DND-41 (cell line): Measurements from ENCODE around the gene LDLRAD2.

ENCODE experiments used
- ATAC-seq: fragments of 200-7000 bp; cut with Tn5 transposase; 3 replicates; pipeline ENCODE4 v1.9.1; 2021; ENCODE audit warnings: low read depth; ENCODE audit not compliant: insufficient read depth
- DNase-seq: peaks from one replicate; pipeline ENCODE4 v3.0.0-alpha.2; 2020
- H2AFZ ChIP-seq: 2 replicates; pipeline ENCODE4 v1.6.0; 2012; ENCODE audit warnings: low read depth, low read length
- H3K27ac ChIP-seq: 2 replicates; pipeline ENCODE4 v1.5.1; 2012; ENCODE audit warnings: low read length, inconsistent platforms
- H3K27me3 ChIP-seq: fragments of 200-600 bp; sonication (generic); 2 replicates; pipeline ENCODE4 v1.6.0; 2012; ENCODE audit warnings: low read length, mild to moderate bottlenecking, inconsistent platforms; ENCODE audit not compliant: insufficient read depth, poor library complexity
- H3K36me3 ChIP-seq: 2 replicates; pipeline ENCODE4 v1.5.1; 2012; ENCODE audit warnings: low read length, inconsistent platforms; ENCODE audit not compliant: insufficient read depth
- H3K4me1 ChIP-seq: 2 replicates; pipeline ENCODE4 v1.5.1; 2012; ENCODE audit warnings: mild to moderate bottlenecking, low read length; ENCODE audit not compliant: insufficient read depth
- H3K4me2 ChIP-seq: 2 replicates; pipeline ENCODE4 v1.6.0; 2012; ENCODE audit warnings: mild to moderate bottlenecking, moderate library complexity, low read length, inconsistent platforms; ENCODE audit not compliant: insufficient read depth
- H3K4me3 ChIP-seq, 2 experiments: fragments of 200-600 bp in 1 of 2; shearing (Covaris generic) in 1 of 2; 2 replicates each; pipeline ENCODE4 v1.5.1; 2012 to 2016; ENCODE audit warnings: inconsistent platforms in 2 of 2, low read length in 2 of 2, mild to moderate bottlenecking in 2 of 2, low read depth in 1 of 2, moderate library complexity in 1 of 2
- H3K79me2 ChIP-seq: 2 replicates; pipeline ENCODE4 v1.6.0; 2012; ENCODE audit warnings: low read length, inconsistent platforms; ENCODE audit not compliant: insufficient read depth
- H3K9ac ChIP-seq: 2 replicates; pipeline ENCODE4 v1.6.0; 2012; ENCODE audit warnings: low read depth, mild to moderate bottlenecking, inconsistent platforms, low read length, moderate library complexity
- H3K9me3 ChIP-seq: 2 replicates; pipeline ENCODE4 v1.5.1; 2012; ENCODE audit warnings: low read length, moderate library complexity, mild to moderate bottlenecking, inconsistent platforms; ENCODE audit not compliant: insufficient read depth, severe bottlenecking
- H4K20me1 ChIP-seq: 2 replicates; pipeline ENCODE4 v1.6.0; 2012; ENCODE audit warnings: low read length; ENCODE audit not compliant: insufficient read depth
- EZH2 ChIP-seq: IDR thresholded peaks from 3 replicates; pipeline ENCODE4 v1.6.1; 2012; ENCODE audit warnings: borderline replicate concordance, low read depth, mild to moderate bottlenecking, moderate library complexity, low read length, inconsistent platforms; ENCODE audit not compliant: severe bottlenecking
- TF ChIP-seq, protein P1 (sequence below): IDR thresholded peaks from 2 replicates; pipeline ENCODE4 v1.5.1; 2012; ENCODE audit warnings: borderline replicate concordance, low read length, moderate library complexity, mild to moderate bottlenecking; ENCODE audit not compliant: poor library complexity, severe bottlenecking; ENCODE audit errors: extremely low read depth

Gene LDLRAD2

DNA sequence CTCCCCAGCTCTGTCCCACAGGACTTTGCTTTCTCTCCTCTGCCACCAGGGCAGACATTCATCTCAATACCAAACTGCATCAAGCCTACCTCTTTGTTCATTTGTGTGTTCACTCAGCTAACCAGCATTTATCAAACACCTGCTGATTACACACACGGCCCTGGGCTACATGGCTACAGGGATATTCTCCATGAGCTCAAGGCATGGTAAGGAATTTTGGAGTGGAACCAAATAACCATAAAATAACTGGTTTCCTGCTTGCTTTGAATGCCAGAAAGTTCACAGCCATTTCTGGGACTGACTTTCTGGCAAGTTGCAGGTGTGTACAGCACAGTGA, 54.6 kb downstream of the LDLRAD2 start:
- Histone ChIP-seq H3K4me3 (no peak overlapping the region), H3K4me1 (no peaks in the 10 kb centered on the region), H3K27me3 (peaks cover 13% of the 10 kb centered on the region), H4K20me1 (no peaks in the 10 kb centered on the region), H3K9me3 (no peaks in the 10 kb centered on the region), H2AFZ (no peak overlapping the region), H3K4me2 (no peak overlapping the region), H3K27ac (no peak overlapping the region), H3K79me2 (no peaks in the 10 kb centered on the region), H3K9ac (no peak overlapping the region), H3K36me3 (no peaks in the 10 kb centered on the region)
- ATAC-seq = no peak
- TF ChIP-seq, protein P1, sequence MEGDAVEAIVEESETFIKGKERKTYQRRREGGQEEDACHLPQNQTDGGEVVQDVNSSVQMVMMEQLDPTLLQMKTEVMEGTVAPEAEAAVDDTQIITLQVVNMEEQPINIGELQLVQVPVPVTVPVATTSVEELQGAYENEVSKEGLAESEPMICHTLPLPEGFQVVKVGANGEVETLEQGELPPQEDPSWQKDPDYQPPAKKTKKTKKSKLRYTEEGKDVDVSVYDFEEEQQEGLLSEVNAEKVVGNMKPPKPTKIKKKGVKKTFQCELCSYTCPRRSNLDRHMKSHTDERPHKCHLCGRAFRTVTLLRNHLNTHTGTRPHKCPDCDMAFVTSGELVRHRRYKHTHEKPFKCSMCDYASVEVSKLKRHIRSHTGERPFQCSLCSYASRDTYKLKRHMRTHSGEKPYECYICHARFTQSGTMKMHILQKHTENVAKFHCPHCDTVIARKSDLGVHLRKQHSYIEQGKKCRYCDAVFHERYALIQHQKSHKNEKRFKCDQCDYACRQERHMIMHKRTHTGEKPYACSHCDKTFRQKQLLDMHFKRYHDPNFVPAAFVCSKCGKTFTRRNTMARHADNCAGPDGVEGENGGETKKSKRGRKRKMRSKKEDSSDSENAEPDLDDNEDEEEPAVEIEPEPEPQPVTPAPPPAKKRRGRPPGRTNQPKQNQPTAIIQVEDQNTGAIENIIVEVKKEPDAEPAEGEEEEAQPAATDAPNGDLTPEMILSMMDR = no peak
- TF ChIP-seq EZH2 = no peak
- DNase-seq = no peak

DNA sequence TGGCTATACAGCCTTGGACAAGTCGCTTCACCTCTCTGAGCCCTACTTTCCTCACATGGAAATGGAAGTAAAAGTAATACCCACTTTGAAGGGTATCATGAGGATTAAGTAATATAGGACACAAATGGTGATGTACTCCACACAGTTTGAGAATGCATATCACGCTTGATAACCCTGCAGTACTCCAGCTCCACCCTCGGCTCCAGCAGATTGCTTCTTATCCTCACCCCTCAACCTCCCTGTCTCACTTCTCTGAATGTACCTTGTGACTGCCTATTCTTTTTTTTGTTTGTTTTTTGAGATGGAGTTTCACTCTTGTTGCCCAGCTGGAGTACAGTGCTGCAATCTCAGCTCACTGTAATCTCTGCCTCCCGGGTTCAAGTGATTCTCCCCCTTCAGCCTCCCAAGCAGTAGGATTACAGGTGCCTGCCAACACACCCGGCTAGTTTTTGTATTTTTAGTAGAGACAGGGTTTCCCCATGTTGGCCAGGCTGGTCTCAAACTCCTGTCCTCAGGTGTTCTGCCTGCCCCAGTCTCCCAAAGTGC, 55.5 kb downstream of the LDLRAD2 start:
- Histone ChIP-seq H3K9me3 (no peaks in the 10 kb centered on the region), H4K20me1 (no peaks in the 10 kb centered on the region), H3K36me3 (no peaks in the 10 kb centered on the region), H2AFZ (no peak overlapping the region), H3K4me2 (no peak overlapping the region), H3K79me2 (no peaks in the 10 kb centered on the region), H3K4me3 (no peak overlapping the region), H3K4me1 (no peaks in the 10 kb centered on the region), H3K27ac (no peak overlapping the region), H3K9ac (no peak overlapping the region), H3K27me3 (peaks cover 13% of the 10 kb centered on the region)
- DNase-seq = no peak
- TF ChIP-seq EZH2 = no peak
- ATAC-seq = no peak

DNA sequence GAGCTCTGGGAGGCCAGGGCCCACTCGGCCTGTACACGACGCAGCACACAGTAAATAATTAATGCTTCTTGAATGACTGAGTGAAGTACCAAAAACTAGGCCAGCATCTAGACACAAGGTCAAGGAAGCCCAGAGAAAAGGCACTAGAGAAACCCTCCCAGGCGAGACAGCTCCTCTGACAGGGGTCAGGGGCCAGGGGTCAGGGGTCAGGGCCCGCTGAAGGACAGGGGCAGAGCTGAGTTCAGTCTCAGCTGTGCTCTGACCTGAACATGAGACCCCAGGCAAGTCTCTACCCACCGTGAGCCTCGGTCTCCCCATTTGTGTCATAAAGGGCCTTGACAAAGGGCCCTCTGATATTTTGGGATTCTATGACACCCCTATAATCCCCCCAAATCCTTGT, 56.4 kb downstream of the LDLRAD2 start:
- Histone ChIP-seq H4K20me1 (no peaks in the 10 kb centered on the region), H3K79me2 (no peaks in the 10 kb centered on the region), H3K36me3 (no peaks in the 10 kb centered on the region), H3K27ac (no peak overlapping the region), H3K4me1 (no peaks in the 10 kb centered on the region), H3K4me2 (no peak overlapping the region), H3K9me3 (no peaks in the 10 kb centered on the region), H3K9ac (no peak overlapping the region), H3K4me3 (no peak overlapping the region), H2AFZ (no peak overlapping the region), H3K27me3 (peaks cover 13% of the 10 kb centered on the region)
- DNase-seq (no peak), ATAC-seq (no peak)
- TF ChIP-seq, protein P1 = no peak

DNA sequence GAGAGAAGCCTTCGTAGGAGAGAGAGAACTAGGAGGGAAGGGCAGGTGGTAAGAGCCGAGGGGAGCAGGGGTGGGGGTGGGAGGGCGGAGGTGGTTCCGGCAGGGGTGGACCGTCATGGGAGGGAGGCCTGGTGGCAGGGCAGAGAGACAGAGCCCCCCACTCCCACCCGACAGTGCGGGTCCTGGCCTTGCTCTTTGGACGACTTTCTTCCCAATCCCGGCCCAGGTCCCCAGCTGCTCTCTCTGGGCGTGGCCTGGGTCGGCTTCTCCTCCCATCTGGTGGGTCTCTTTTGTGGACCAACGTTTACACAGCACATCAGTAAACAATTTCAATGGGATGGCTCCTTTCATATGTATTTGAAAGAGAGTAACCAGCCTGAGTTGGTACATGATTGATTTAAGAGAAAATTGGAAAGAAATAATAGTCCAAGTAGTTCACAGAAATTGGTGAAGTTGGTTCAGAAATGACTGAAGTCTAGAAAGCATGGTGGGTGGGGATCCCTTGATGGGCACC, 56.9 kb downstream of the LDLRAD2 start:
- Histone ChIP-seq H3K79me2 (no peaks in the 10 kb centered on the region), H3K36me3 (no peaks in the 10 kb centered on the region)

More for the DNA sequence above, 56.9 kb downstream of the LDLRAD2 start:
- H3K4me1 ChIP-seq = no peaks in the 10 kb centered on the region
- H3K27me3 ChIP-seq = peaks cover 13% of the 10 kb centered on the region
- H3K4me3 ChIP-seq = no peak overlapping the region
- no peak overlapping the region for H3K9ac ChIP-seq
- DNase-seq = no peak
- TF ChIP-seq, protein P1 = no peak
- no peak for TF ChIP-seq EZH2
- ATAC-seq = no peak
- H3K27ac ChIP-seq = no peak overlapping the region
- no peak overlapping the region for H2AFZ ChIP-seq
- H3K4me2 ChIP-seq = no peak overlapping the region
- H4K20me1 ChIP-seq = no peaks in the 10 kb centered on the region
- H3K9me3 ChIP-seq = no peaks in the 10 kb centered on the region
